ENCODE measurements around the gene MAP3K13. TPM values are rescaled to one million over a fixed set of nuclear protein-coding genes. Genes with fewer than 3 reads are reported as not detected.
"Not testable (repeated sequence)": the region's sequence is repeated elsewhere in the genome, so short reads cannot be mapped to it uniquely, and the experiment has no call there.

The MAP3K13 gene
- total and polyA plus RNA-seq, 8 donors: 17.2 to 43.1 (median 23.3) TPM

GRCh38 chr3:185406121-185406620 is 43.2 kb downstream of the MAP3K13 start:
- no peak for DNase-seq
- peaks cover 7 to 28% (median 11%) of the 10 kb centered on the region in 3 donors for H3K4me1 ChIP-seq
- no peaks in the 10 kb centered on the region for H3K9me3 ChIP-seq
- H3K36me3 ChIP-seq: no peaks in the 10 kb centered on the region
- H3K4me3 ChIP-seq: no peak overlapping the region
- no peak for ATAC-seq
- intact Hi-C loops (cut with DNase I): no loop called here
- TF ChIP-seq CTCF (IDR thresholded peaks at IDR 0.05): no peak
- 77 to 82% methylated on average over 1 of the region's 1 CpG for WGBS, 2 donors
- H3K27ac ChIP-seq: no peak overlapping the region
- FAIRE-seq: no peak
- no peaks in the 10 kb centered on the region for H3K27me3 ChIP-seq

- FAIRE-seq (no peak), DNase-seq (no peak), ATAC-seq (no peak)
- no peak overlapping the region for H3K27ac ChIP-seq
- 84 to 85% methylated on average over 8 of the region's 8 CpGs for WGBS, 2 donors
- intact Hi-C loops (cut with DNase I): no loop called here
- H3K9me3 ChIP-seq: no peaks in the 10 kb centered on the region
- no peaks in the 10 kb centered on the region for H3K27me3 ChIP-seq
- H3K4me1 ChIP-seq: peaks cover 0 to 10% (median 0%) of the 10 kb centered on the region in 3 donors
- TF ChIP-seq CTCF (IDR thresholded peaks at IDR 0.05): no peak
- no peak overlapping the region for H3K4me3 ChIP-seq
- no peaks in the 10 kb centered on the region for H3K36me3 ChIP-seq
Measured at GRCh38 chr3:185409957-185410356, 47.0 kb downstream of the MAP3K13 start.

- Histone ChIP-seq H3K4me3 (no peak overlapping the region), H3K27me3 (no peaks in the 10 kb centered on the region), H3K9me3 (no peaks in the 10 kb centered on the region), H3K36me3 (no peaks in the 10 kb centered on the region), H3K27ac (no peak overlapping the region), H3K4me1 (peaks cover 0 to 6% (median 0%) of the 10 kb centered on the region in 3 donors)
- no peak for ATAC-seq
- intact Hi-C loops (cut with DNase I): no loop called here
- no peak for TF ChIP-seq CTCF (IDR thresholded peaks at IDR 0.05)
- 95 to 97% methylated on average over 1 of the region's 1 CpG for WGBS, 2 donors
- no peak for FAIRE-seq
- no peak for DNase-seq
Measured at GRCh38 chr3:185411133-185411532, 48.2 kb downstream of the MAP3K13 start.

GRCh38 chr3:185416513-185416912 is 53.6 kb downstream of the MAP3K13 start:
- no peaks in the 10 kb centered on the region for H3K9me3 ChIP-seq

GRCh38 chr3:185418561-185418977 is 55.6 kb downstream of the MAP3K13 start:
- H3K9me3 ChIP-seq; intact Hi-C loops (cut with DNase I); FAIRE-seq; H3K4me3 ChIP-seq; ATAC-seq; H3K27ac ChIP-seq; DNase-seq; H3K27me3 ChIP-seq; H3K36me3 ChIP-seq: not testable (repeated sequence)
- WGBS, 2 donors: 92 to 94% methylated on average over 11 of the region's 11 CpGs
- peaks cover 14 to 34% (median 16%) of the 10 kb centered on the region in 3 donors for H3K4me1 ChIP-seq

More at GRCh38 chr3:185416513-185416912, 53.6 kb downstream of the MAP3K13 start:
- Histone ChIP-seq H3K4me3 (no peak overlapping the region), H3K27ac (no peak overlapping the region), H3K27me3 (no peaks in the 10 kb centered on the region), H3K36me3 (no peaks in the 10 kb centered on the region), H3K4me1 (peaks cover 7 to 22% (median 16%) of the 10 kb centered on the region in 3 donors)
- 95 to 98% methylated on average over 2 of the region's 2 CpGs for WGBS, 2 donors
- no peak for TF ChIP-seq CTCF (IDR thresholded peaks at IDR 0.05)
- FAIRE-seq (no peak), DNase-seq (no peak), ATAC-seq (no peak)
- intact Hi-C loops (cut with DNase I): no loop called here
